Ramos (cell line): ENCODE measurements around the gene CELA2A.
"Not testable (repeated sequence)": the region's sequence is repeated elsewhere in the genome, so short reads cannot be mapped to it uniquely, and the experiment has no call there.

Experiments
- in situ Hi-C: fragments of 300-500 bp; cut with MboI; formaldehyde crosslinking; loops from one replicate; pipeline ENCODE4 v1.14.3; 2022; ENCODE audit warnings: low sequenced_read_pairs; ENCODE audit not compliant: unreplicated experiment

The CELA2A gene

DNA sequence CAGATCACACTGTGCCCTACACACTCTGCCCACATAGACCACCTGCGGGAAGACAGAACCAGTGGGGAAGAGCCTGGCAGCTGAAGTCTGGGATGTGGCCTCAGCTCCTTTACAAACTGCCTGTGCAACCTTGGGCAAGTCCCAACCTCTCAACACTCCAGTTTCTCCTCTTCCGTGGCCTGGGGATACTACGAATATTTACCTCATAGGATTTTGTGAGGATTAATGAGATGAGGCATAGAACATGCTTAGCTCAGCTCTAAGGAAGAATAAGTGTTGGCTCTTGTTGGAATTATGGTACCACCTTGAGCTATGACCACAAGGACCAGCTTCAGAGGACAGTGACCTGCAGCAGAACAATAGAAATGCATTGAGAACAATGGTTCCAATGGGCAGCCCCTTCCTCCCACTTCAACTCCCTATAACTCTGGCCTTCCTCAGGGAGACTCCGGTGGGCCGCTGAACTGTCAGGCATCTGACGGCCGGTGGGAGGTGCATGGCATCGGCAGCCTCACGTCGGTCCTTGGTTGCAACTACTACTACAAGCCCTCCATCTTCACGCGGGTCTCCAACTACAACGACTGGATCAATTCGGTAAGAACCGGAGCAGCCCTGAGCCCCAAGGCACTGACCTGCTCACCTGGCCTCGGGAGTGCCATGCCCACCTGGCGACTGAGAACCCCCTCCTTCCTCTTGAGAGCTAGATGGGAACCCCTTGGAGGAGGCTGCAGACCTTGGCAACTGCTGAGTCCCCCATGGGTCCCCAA, 30.5 kb downstream of the CELA2A start:
- in situ Hi-C loops = not testable (repeated sequence)

DNA sequence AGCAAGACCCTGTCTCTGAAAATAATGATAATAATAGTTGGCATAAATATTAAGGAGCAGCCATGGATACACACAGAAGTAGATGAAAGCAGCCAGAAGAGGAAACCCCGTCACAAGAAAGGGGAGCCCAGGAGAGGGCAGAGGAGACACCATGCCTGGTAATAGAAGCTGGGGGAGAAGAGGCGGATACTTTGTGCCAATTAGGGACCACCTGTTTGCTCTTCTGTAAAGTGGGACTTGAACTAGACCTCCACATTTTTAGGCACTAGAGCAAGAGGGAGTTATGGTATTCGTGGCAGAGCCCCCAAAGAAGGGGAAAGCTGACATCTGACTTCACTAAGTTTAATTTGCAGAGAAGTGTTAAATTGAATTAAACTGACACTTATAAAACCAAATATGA, 31.8 kb downstream of the CELA2A start:
- in situ Hi-C loops = no loop called here

DNA sequence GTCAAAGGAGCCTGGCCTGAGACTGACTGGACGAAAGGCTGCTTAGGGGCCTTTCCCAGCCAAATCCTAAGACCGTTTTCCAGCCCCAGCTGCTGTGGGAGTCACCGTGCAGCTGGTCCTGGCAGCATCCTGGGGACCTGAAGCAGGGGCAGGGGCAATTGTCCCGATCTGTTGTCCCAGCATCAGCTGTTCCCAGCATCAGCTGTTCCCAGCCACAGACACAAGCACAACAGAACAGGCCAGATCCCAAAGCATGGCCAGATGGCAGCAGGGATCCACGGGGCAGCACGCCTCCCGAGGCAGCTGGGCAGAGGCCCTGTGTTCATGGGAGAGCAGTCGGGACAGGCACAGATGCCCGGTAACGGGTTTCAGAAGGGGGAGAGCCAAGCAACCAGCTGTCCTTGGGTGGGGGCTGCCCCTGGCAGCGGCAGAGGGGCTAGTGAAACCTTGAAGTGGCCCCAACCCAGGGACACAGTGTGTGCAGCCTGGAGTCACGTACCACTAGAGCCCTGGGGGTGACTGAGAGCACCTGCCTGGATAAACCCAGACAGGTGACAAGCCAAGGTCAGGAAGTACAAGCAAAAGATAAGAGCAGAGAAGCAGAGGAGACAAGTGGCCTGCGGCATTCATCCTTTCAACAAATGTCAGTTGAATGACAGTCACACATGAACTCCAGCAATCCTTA, 32.7 kb downstream of the CELA2A start:
- in situ Hi-C loops = no loop called here

DNA sequence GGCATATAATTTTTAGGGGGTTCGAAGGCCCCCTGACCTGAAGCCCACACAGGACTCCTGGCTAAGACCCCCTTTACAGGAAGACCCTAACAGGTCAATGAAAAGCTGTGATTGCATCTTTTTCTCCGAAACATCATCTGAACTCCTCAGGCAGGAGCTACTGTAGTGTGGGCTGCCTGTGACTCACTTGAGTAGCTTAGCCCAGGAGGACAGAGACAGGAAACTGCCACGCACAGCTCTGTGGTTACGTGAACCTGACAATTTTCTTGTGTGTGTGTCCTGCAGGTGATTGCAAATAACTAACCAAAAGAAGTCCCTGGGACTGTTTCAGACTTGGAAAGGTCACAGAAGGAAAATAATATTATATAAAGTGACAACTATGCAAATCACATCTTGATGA, 34.5 kb downstream of the CELA2A start:
- in situ Hi-C loops = not testable (repeated sequence)

DNA sequence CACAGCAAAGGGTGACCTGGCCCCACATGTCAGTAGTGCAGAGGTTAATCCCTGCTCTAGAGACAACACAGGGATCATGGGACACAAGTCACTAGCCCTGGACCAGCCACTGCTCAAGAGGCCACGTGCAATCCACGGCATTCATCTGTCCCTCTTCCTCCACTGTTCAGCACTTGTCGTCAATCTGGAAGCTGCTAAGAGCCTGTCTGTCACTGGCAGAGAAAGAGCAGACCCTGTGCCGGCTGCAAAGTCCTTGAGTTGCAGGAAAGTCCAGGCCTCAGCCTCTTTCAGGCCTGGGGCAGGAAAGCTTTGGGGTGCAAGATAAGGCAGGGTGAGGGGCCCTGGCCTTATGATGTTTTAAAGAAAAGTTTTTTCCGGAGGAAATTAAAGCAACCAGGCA, 36.1 kb downstream of the CELA2A start:
- in situ Hi-C loops = no loop called here

DNA sequence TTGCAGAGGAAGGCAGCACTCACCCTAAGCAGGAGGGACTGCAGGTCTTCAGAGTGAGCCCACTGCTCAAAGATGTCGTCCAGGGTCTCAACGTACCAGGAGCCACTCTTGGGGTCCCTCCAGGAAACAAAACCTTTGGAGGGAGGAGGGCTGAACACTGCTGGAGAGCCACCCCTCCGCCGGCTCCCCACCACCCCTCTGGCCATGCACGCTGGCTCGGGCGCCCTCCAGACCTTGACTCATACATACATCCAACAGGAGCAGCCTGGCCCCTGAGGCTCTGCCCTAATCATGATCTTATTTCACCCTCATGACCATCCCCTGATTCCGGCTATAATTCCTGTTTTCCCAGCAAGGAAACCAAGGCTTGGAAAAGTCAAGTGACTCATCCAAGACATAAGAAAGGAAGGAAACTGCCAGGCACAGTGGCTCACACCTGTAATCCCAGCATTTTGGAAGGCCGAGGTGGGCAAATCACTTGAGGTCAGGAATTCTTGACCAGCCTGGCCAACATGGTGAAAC, 37.4 kb downstream of the CELA2A start:
- in situ Hi-C loops = no loop called here

DNA sequence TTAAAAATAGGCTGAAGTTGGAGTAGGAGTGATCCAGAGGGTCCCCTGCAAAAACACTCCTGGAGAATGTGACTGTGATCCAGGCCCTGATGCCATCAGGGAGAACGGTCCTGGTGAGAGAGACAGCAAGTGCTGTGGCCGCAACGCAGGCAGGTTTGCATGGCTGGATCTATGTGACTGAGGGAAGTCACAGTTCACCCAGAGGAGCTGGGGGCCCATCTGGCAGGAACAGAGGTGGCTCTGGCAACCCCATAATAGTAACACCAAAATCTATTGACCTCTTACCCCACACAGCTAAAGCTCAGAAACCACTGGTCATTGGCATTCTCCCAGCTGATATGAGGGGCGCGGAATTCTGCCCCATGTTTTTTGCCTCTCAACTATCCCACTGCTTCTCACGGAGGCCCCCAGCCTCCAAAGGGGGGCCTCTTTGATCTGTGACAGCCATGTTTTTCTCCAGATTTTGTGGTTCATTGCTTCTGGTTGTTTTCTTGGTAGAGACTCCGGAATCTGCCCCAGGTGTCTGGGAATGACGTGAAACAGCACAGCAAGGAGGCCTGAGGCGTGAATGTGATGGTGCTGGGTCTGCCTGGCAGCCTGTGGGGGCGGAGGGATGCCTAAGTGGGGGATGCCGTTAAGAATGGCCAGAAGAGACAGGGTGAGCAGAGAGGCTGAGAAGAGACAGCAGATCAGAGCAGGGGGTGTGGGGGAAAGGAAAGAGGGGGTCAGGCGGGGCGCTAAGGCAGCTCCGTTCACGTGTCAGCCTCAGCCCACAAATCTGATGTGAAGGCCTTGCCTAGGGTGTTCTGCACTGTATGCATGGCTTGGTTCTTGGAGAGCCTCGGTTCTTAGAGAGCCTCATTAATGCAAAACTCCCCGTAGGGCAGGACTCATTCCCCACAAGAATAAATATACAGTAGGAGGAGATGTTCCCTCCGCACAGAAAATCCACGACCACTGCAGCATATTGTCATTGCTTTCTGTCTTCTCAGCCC, 43.9 kb downstream of the CELA2A start:
- in situ Hi-C loops = no loop called here

DNA sequence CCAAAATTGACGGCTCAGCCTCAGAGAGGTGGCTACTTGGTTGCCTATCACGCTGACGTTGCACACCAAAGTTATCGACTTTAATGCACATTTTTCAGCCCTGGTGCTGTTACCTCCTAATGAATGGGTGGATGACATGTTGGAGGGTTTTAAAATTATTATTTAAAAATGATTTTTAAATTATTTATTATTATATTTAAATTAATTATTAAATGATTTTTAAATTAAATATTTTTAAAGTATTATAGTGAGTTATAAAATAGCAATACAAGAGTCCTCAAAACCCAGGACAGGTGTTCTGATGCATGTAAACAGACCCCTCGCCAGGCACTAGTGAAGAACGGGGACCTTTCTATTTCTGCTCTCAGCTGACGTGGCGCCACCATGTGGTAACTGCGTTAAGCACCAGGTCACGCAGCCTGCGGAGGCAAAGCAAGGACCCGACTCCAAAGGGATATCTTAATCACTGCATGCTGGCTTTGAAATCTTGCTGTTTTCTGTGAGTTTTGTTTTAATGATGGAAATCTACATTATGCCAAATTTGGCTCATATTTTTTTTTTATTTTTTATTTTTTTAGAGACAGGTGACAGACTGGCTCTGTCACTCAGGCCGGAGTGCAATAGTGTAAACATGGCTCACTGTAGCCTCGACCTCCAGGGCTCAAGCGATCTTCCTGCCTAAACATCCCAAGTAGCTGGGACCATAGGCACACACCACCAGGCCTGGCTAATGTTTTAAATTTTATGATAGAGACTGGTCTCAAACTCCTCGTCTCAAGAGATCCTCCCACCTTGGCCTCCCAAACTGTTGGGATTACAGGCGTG, 44.9 kb downstream of the CELA2A start:
- in situ Hi-C loops = no loop called here

DNA sequence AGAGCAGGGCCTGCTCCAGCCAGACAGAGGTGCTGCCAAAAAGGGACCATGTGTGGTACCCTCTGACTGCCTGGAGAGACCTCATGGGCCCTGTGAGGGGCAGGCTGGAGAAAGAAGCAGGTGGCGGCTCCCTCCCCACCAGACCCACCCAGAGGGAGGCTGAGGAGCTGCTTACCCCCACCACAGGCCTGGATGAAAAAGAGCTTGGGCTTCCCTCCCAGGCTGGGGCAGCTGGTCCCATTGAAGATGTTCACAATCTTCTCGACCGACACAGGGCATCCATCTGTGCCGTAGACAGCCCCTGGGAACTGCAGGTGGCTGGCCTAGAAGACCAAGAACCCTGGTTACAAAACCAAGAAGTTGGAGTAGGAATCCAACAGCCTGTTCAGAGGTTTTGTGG, 47.9 kb downstream of the CELA2A start:
- in situ Hi-C loops = no loop called here

DNA sequence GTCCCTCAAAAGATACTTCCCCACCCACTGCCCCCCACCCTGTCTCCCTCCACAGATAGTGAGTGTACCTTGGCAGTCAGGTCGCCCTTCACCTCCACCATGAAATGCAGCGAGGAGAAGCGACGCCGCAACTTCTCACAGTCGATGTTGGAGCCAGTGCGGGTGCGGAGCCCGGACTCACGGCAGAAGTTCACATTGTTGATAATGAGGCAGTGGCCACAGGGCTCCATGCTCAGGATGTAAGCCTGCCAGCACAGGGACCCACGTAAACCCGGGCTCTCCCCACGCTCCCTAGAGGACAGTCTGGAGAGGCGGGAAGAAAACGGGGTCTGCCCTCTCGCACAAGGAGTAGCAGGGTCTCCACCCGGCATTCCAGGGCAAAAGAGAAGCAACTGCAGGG, 50.3 kb downstream of the CELA2A start:
- in situ Hi-C loops = no loop called here

DNA sequence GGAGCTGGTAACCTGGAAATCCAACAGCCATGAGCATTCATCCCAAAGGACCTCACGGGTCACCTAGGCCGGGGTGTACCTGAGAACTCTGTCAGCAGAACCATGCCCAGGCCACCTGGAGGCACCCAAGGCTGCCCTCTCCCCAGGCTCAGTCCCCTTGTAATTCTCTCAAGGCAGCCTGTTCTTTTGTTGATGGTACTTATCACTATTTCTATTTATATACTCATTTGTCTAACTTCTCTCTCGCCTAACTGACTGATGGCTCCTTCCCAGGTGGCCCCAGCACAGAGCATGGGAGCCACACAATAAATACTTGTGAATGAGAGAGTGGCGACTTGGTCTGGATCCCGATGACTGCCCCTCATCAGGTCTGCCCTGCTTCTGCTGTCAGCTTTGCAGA, 50.7 kb downstream of the CELA2A start:
- in situ Hi-C loops = no loop called here

DNA sequence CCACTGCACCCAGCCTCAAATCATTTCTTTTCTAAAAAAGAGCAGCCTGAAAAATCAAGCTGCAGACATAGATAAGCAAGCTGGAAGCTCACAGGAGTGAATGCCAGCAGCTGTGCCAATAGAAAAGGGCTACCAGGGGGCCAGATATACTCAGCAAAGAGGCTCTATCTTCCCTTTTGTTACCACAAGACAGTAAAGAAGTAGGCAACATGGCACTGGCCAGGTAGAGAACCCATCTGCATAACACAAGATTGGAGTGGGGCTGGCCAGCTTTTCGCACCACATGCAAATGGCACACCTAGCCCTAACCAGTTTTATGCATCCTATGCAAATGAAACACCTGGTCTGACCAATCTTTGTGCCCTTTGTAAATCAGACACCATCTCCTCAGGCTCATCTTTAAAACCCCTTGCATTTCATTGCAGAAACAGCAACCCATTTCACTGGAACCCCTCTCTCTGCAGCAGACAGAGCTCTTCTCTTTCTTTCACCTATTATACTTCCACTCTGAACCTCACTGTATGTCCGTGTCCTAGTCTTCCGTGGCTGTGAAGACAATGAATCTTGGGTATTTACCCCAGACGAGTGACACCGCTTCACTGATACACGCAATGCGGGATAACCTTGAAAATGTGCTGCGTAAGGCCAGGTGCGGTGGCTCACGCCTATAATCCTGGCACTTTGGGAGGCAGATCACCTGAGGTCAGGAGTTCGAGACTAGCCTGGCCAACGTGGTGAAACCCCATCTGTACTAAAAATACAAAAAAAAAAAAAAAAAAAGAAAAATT, 52.4 kb downstream of the CELA2A start:
- in situ Hi-C loops = no loop called here

DNA sequence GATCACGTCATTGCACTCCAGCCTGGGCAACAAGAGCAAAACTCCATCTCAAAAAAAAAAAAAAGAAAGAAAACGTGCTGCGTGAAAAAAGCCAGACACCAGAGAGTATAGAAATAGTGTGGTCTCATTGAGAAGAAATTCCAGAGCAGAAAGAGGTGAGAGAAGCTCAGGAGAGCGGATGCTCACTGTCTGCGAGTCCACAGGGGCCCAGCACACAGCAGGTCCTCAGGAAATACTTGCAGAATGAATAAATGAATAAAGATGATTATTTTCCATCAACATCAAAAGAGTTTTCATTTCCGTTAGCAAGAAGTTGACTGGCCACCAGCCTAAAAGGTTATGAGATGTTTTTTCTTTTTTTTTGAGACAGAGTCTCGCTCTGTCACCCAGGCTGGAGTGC, 53.1 kb downstream of the CELA2A start:
- in situ Hi-C loops = no loop called here

DNA sequence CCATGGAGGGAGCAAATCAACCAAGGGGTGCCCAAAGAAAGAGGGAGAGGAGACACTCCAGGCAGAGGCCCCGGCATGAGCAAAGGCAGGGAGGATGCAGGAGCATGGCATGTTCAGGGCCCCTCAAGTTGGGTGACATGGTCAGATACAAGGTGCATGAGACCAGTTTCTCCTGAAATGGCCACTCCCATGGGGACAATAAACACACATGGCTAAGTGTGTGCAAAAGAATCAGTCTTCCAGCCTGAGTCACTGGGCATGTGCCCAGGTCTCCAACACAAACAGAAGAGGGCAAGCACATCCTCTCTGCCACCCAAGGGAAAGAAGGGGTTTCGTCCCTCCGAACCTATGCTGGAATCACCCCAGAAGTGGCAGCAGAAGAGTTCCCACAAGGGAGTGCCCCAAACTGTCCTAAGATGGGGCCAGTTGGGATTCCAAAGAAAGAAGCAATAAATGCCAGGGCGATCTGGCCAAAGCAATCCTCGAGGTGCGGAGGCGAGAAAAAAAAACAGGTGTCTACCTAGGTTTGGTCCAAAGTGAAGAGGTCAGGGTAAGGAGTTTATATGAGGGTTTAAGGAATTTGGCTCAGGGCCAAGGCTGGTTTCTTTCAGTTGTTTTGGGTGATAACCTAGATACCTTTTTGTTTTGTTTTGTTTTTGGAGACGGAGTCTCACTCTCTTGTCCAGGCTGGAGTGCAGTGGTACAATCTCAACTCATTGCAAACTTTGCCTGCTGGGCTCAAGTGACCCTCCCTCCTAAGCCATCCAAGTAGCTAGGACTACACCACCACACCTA, 54.3 kb downstream of the CELA2A start:
- in situ Hi-C loops = no loop called here

DNA sequence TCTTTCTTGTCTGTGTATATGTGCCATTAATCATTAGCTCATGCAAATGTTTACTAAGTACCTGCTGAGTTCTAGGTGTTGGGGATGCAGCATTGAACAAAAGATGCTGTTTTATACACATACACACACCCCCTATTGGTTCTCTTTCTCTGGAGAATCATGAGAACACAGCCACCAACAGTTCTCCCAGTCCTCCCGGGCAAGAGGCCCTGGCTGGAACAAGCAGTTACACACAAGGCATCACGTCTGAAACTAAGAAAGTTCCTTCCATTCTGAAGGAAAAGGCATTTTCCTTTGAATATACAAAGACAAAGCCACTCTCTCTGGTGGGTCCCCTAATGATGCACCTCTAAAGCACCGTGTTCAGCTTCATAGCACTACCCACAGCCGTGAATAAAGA, 56.7 kb downstream of the CELA2A start:
- in situ Hi-C loops = no loop called here

DNA sequence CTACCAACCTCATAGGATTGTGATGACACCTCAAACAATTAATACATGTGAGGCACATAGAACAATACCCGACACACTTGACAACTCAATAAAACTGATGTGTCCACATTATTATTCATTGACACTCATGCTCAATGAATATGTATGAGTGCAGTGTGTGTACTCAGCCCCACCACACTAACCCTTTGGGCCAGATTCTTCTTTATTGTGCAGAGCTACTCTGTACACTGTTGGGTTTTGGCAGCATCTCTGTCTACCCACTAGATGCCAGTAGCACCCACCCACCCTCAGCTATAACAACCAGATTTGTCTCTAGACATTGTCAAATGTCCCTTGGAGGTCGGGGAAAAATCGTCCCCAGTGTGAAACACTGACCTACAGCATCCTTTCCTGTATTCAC, 57.4 kb downstream of the CELA2A start:
- in situ Hi-C loops = no loop called here

DNA sequence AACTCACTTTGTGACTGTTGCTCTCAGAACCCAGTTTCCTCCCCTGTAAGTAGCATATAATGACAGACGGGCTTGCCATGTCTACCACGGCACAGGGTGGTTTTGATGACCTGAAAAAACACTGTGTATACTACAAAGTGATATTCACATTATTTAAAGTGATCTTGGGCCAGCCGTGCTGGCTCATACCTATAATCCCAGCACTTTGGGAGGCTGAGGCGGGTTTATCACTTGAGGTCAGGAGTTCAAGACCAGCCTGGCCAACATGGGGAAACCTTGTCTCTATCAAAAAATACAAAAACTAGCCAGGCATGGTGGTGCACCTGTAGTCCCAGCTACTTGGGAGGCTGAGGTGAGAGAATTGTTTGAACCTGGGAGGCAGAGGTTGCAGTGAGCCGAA, 58.0 kb downstream of the CELA2A start:
- in situ Hi-C loops = not testable (repeated sequence)

DNA sequence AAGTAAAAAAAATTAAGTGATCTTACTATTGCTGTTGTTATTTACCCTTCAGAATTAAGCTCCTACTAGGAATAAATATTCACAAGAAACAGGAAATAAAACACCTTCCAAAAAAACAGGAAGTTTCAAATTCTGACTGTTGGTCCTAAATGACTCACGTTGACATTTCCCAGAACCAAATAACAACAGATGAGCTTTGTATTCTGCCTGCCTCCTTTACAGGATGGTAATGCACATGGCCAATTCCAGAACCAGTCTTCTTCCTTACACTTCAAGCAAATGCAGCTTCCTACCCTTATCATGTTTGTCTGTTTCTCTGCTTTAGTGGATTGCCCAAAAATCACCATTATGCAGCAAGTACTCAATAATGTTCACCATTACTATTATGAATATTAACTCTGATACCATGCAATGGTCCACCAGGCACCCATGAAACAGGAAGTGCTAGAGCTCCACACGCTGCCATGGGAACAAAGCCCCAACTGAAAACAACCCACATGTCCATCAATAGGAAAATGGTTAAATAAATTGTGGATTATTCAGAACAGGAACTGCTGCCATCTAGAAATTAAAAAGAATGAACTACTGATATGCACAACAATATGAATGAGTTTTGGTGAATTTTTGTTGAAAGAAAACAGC, 58.6 kb downstream of the CELA2A start:
- in situ Hi-C loops = no loop called here
